Prostate gland (tissue), 2 donors: Measurements from ENCODE around the gene SIDT1. TPM values are rescaled to one million over a fixed set of nuclear protein-coding genes. Genes with fewer than 3 reads are reported as not detected.

Experiments used
- DNase-seq: peaks from one replicate; pipeline ENCODE4 v3.0.0-alpha.2; 2019; ENCODE audit warnings: low spot score
- H3K27ac ChIP-seq, 2 donors: fragments of 200-600 bp; sonication (generic); 2 replicates each; pipeline ENCODE4 v1.5.1; 2017 to 2019
- H3K27me3 ChIP-seq: fragments of 200-600 bp; sonication (generic); replicated peaks from 2 replicates; pipeline ENCODE4 v1.5.1; 2019; ENCODE audit not compliant: insufficient read depth
- H3K36me3 ChIP-seq, 2 donors: fragments of 200-600 bp; sonication (generic); 1 replicate in 1 of 2; 2 replicates in 1 of 2; pipeline versions ENCODE4 v1.5.1 to v1.8.1; 2017 to 2019
- H3K4me1 ChIP-seq: fragments of 200-600 bp; sonication (generic); replicated peaks from 2 replicates; pipeline ENCODE4 v1.5.1; 2019
- H3K4me3 ChIP-seq, 2 donors: fragments of 200-600 bp; sonication (generic); 2 replicates each; pipeline ENCODE4 v1.5.1; 2017 to 2019
- H3K9me3 ChIP-seq: fragments of 200-600 bp; sonication (generic); 2 replicates; pipeline ENCODE4 v1.5.1; 2017
- POLR2A ChIP-seq: fragments of 450-650 bp; IDR thresholded peaks from one replicate; pipeline ENCODE4 v1.6.1; 2016; ENCODE audit warnings: antibody characterized with exemption, mild to moderate bottlenecking
- POLR2AphosphoS5 ChIP-seq: sonication (generic); formaldehyde crosslinking; IDR thresholded peaks from one replicate; pipeline ENCODE4 v1.6.1; 2017; ENCODE audit warnings: antibody characterized with exemption
- WGBS: methylation state at CpG from one replicate; pipeline ENCODE4 v1.1.5; 2018; 5-methylcytosine and 5-hydroxymethylcytosine counted together
- intact Hi-C: fragments of 100-400 bp; cut with DNase I; formaldehyde crosslinking; loops from one replicate; pipeline ENCODE4 v1.14.2; 2022
- total RNA-seq, 2 donors: library from RNA; depleted of rRNA; stranded (reverse); fragments of >200 nt; gene quantifications; one replicate each; pipeline ENCODE4 v1.1.0, GENCODE V29; 2016
- TF ChIP-seq, protein P1 (sequence below), 4 experiments: fragments of 200-600 bp in 2 of 4; fragments of 450-650 bp in 2 of 4; sonication (generic) in 2 of 4; IDR thresholded peaks; 1 replicate in 3 of 4; 2 replicates in 1 of 4; pipeline ENCODE4 v1.5.1; 2016 to 2019; ENCODE audit warnings: antibody characterized with exemption in 4 of 4, mild to moderate bottlenecking in 2 of 4, moderate library complexity in 2 of 4

SIDT1 gene
- total RNA-seq, 2 donors from 2014 or later: 19.9 to 31.2 TPM

- intact Hi-C loops: no loop called here
- TF ChIP-seq POLR2A: no peak
- no peak for TF ChIP-seq POLR2AphosphoS5
- TF ChIP-seq, protein P1, sequence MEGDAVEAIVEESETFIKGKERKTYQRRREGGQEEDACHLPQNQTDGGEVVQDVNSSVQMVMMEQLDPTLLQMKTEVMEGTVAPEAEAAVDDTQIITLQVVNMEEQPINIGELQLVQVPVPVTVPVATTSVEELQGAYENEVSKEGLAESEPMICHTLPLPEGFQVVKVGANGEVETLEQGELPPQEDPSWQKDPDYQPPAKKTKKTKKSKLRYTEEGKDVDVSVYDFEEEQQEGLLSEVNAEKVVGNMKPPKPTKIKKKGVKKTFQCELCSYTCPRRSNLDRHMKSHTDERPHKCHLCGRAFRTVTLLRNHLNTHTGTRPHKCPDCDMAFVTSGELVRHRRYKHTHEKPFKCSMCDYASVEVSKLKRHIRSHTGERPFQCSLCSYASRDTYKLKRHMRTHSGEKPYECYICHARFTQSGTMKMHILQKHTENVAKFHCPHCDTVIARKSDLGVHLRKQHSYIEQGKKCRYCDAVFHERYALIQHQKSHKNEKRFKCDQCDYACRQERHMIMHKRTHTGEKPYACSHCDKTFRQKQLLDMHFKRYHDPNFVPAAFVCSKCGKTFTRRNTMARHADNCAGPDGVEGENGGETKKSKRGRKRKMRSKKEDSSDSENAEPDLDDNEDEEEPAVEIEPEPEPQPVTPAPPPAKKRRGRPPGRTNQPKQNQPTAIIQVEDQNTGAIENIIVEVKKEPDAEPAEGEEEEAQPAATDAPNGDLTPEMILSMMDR (IDR thresholded peaks at IDR 0.05): no peak
- Histone ChIP-seq H3K9me3 (no peaks in the 10 kb centered on the region), H3K27me3 (no peaks in the 10 kb centered on the region), H3K27ac (no peak overlapping the region), H3K4me1 (peaks cover 6% of the 10 kb centered on the region), H3K4me3 (no peak overlapping the region), H3K36me3 (no peaks in the 10 kb centered on the region)
- WGBS: 88% methylated on average over 1 of the region's 1 CpG
- no peak for DNase-seq
These were observed 58.6 kb downstream of the SIDT1 start for GRCh38 chr3:113590983-113591382.

- WGBS: 26% methylated on average over 2 of the region's 2 CpGs
- Histone ChIP-seq H3K27ac (no peak overlapping the region), H3K27me3 (no peaks in the 10 kb centered on the region), H3K4me3 (no peak overlapping the region), H3K9me3 (no peaks in the 10 kb centered on the region), H3K36me3 (no peaks in the 10 kb centered on the region), H3K4me1 (peaks cover 6% of the 10 kb centered on the region)
- intact Hi-C loops: no loop called here
- TF ChIP-seq POLR2A (no peak), POLR2AphosphoS5 (no peak)
- TF ChIP-seq, protein P1 (IDR thresholded peaks at IDR 0.05): no peak
- DNase-seq: peak; percentile 26
These were observed 61.7 kb downstream of the SIDT1 start for GRCh38 chr3:113594066-113594465.

DNA sequence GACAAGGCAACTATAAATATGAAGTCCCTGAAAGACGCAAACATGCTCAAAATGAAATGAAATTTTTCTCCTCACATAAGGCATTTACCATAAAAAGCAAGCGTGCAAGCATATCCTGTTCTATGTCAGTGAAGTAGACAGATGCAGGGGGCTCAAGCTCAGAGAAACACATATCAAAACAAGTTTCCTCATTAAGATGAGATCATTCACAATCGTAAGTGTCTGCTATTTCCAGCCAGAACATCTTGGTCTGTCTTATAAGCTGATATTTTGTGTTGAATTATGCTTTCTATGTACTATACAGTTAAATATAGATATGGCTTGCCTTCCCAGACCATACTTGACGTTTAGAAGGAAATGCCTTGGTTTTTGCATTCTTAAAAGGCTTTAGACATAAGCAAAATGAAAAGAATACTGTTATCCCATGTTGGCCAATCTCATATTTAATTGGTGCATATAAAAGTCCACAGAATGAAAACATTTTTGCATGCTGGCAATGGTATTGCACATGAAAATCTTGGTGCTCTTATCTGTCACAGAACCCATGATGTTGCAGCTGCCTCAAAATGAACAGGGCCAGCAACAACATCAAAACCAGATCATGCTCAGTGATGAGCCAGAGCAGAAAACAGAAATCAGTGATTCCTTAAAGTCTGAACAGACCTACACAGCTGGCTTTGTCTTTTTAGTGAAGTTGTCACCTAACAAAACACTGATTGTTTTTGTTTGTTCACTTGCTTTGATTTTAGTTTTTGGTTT lies 65.4 kb downstream of the SIDT1 start:
- H3K36me3 ChIP-seq: no peaks in the 10 kb centered on the region
- no peak overlapping the region for H3K27ac ChIP-seq
- no peak for DNase-seq
- H3K9me3 ChIP-seq: no peaks in the 10 kb centered on the region
- no peaks in the 10 kb centered on the region for H3K27me3 ChIP-seq
- H3K4me1 ChIP-seq: peaks cover 6% of the 10 kb centered on the region
- TF ChIP-seq POLR2A: no peak
- no peak for TF ChIP-seq POLR2AphosphoS5
- TF ChIP-seq, protein P1 (IDR thresholded peaks at IDR 0.05): no peak
- intact Hi-C loops: no loop called here
- WGBS: 67% methylated on average over 4 of the region's 4 CpGs
- no peak overlapping the region for H3K4me3 ChIP-seq

DNA sequence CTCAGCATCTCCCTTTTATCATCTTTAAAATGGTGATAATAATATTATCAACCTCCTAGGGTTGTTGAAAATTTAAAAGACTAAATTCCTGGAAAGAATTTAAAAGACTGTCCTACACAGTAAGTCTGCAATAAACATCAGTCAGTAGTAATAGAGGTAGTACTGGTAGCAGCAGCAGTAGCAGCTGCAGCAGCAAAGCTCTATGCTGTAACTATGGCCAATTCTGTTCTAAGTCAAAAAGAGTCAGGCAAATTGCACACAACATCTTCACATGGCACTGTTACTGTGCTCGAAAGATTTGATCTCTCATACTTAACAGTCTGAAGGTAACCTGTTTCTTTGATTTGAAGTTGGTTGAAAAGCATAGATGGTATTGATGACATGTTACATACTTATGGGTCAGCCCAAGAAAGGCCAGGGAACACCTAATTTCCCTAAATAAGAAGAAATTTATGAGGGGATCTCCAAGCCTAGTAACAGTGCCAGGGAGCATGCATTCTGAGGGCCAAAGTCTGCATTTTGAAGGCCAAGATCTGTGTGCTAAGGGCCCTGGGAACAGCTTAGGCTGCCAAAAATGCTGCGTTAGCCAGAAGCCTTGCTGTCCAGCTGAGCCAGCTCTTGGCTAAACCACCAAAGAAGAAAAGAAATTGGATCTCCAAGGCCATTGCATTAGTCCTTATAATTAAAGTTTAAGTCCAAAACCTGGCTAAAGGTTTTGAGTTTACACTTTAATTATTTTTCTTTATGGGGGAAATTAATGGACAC lies 68.2 kb downstream of the SIDT1 start:
- DNase-seq: no peak
- no peak for TF ChIP-seq POLR2A
- TF ChIP-seq, protein P1 (IDR thresholded peaks at IDR 0.05): no peak
- TF ChIP-seq POLR2AphosphoS5: no peak
- 53% methylated on average over 2 of the region's 2 CpGs for WGBS
- H3K27me3 ChIP-seq: no peaks in the 10 kb centered on the region
- no peaks in the 10 kb centered on the region for H3K9me3 ChIP-seq
- no peaks in the 10 kb centered on the region for H3K4me1 ChIP-seq
- no peak overlapping the region for H3K27ac ChIP-seq
- H3K4me3 ChIP-seq: no peak overlapping the region
- intact Hi-C loops: no loop called here
- no peaks in the 10 kb centered on the region for H3K36me3 ChIP-seq
